Stimulated activated CD8-positive, alpha-beta memory T cell treated with anti-CD3 and anti-CD28 coated beads, Interleukin-15, amount 100 ng/mL, for 1 hour (primary cell): Measurements from ENCODE around the gene TRIOBP.
"Not testable (repeated sequence)": the region's sequence is repeated elsewhere in the genome, so short reads cannot be mapped to it uniquely, and the experiment has no call there.

ENCODE experiments used
- DNase-seq: peaks from one replicate; pipeline ENCODE4 v3.0.0-alpha.2; 2020; ENCODE audit warnings: low read depth

Gene TRIOBP

GRCh38 chr22:37696657-37697537 is at the start of gene TRIOBP:
TSS of gene TRIOBP (plus strand) at chr22:37697048. CDS start at chr22:37701366, 4,318 bp downstream.
- peak; percentile 58 for DNase-seq

- DNase-seq: no peak
Measured at GRCh38 chr22:37647317-37647716, 49.5 kb upstream of the TRIOBP start.

GRCh38 chr22:37647928-37648327 is 48.9 kb upstream of the TRIOBP start:
- DNase-seq: no peak

GRCh38 chr22:37650463-37651136 is 46.2 kb upstream of the TRIOBP start:
- no peak for DNase-seq

GRCh38 chr22:37654563-37655251 is 42.1 kb upstream of the TRIOBP start:
- no peak for DNase-seq

- DNase-seq: no peak
Measured at GRCh38 chr22:37655252-37655563, 41.6 kb upstream of the TRIOBP start.

- DNase-seq: not testable (repeated sequence)
Measured at GRCh38 chr22:37656583-37656982, 40.3 kb upstream of the TRIOBP start.

GRCh38 chr22:37657590-37658132 is 39.2 kb upstream of the TRIOBP start:
- DNase-seq: no peak

- DNase-seq: peak; percentile 93
Measured at GRCh38 chr22:37658133-37659065, 38.4 kb upstream of the TRIOBP start, which contains the start of gene PDXP. TSS of gene PDXP (plus strand) at chr22:37658723. CDS start at chr22:37658783, 60 bp downstream.

GRCh38 chr22:37659066-37659896 is 37.6 kb upstream of the TRIOBP start:
- DNase-seq: no peak

GRCh38 chr22:37659897-37660708 is 36.7 kb upstream of the TRIOBP start:
- DNase-seq: no peak

GRCh38 chr22:37660709-37661045 is 36.2 kb upstream of the TRIOBP start:
- no peak for DNase-seq

- no peak for DNase-seq
Measured at GRCh38 chr22:37661160-37661924, 35.5 kb upstream of the TRIOBP start.

- no peak for DNase-seq
Measured at GRCh38 chr22:37662039-37662438, 34.8 kb upstream of the TRIOBP start.

- DNase-seq: no peak
Measured at GRCh38 chr22:37663521-37664140, 33.2 kb upstream of the TRIOBP start.

GRCh38 chr22:37664249-37665101 is 32.4 kb upstream of the TRIOBP start:
- no peak for DNase-seq

- DNase-seq: no peak
Measured at GRCh38 chr22:37665487-37665886, 31.4 kb upstream of the TRIOBP start.
